Omental fat pad (tissue), 4 donors: ENCODE data around the gene ATG7. TPM values are rescaled to one million over a fixed set of nuclear protein-coding genes. Genes with fewer than 3 reads are reported as not detected.

ENCODE experiments used
- ATAC-seq: fragments of 150-250 bp; one replicate; pipeline ENCODE4 v1.9.1; 2016; ENCODE audit warnings: mild to moderate bottlenecking, moderate library complexity; ENCODE audit not compliant: low FRiP score
- DNase-seq: peaks from one replicate; pipeline ENCODE4 v3.0.0-alpha.2; 2019; ENCODE audit warnings: low spot score
- CTCF ChIP-seq, 3 donors: fragments of 450-650 bp; IDR thresholded peaks; one replicate each; pipeline ENCODE4 v1.5.1; 2016 to 2017; ENCODE audit warnings: antibody characterized with exemption in 3 of 3, mild to moderate bottlenecking in 3 of 3, moderate library complexity in 2 of 3
- total RNA-seq, 4 donors: library from RNA; depleted of rRNA; stranded (reverse); fragments of >200 nt; gene quantifications; one replicate each; pipeline ENCODE4 v1.1.0, GENCODE V29; 2016

ATG7 gene
- total RNA-seq, 4 donors from 2014 or later, result 62.9 to 96.7 (median 76.2) TPM

- no peak for ATAC-seq
- TF ChIP-seq CTCF (IDR thresholded peaks at IDR 0.05), result no peak
- no peak for DNase-seq
These were observed 843 bp downstream of the ATG7 start for GRCh38 chr3:11272906-11273574.

GRCh38 chr3:11273891-11274291 is 1.7 kb downstream of the ATG7 start:
- no peak for TF ChIP-seq CTCF (IDR thresholded peaks at IDR 0.05)
- DNase-seq (no peak), ATAC-seq (no peak)

GRCh38 chr3:11274566-11275142 is 2.5 kb downstream of the ATG7 start:
- TF ChIP-seq CTCF (IDR thresholded peaks at IDR 0.05), result no peak
- no peak for ATAC-seq
- no peak for DNase-seq

- no peak for DNase-seq
- TF ChIP-seq CTCF (IDR thresholded peaks at IDR 0.05), result no peak
- ATAC-seq, result no peak
These were observed 3.7 kb downstream of the ATG7 start for GRCh38 chr3:11275926-11276325.

- TF ChIP-seq CTCF (IDR thresholded peaks at IDR 0.05), result no peak
- ATAC-seq, result no peak
- DNase-seq, result no peak
These were observed 4.7 kb downstream of the ATG7 start for GRCh38 chr3:11276901-11277300.

GRCh38 chr3:11282250-11283138 is 10.3 kb downstream of the ATG7 start:
- DNase-seq (no peak), ATAC-seq (no peak)
- TF ChIP-seq CTCF (IDR thresholded peaks at IDR 0.05), result no peak
